ENCODE data around the gene SLAMF8. TPM values are rescaled to one million over a fixed set of nuclear protein-coding genes. Genes with fewer than 3 reads are reported as not detected.

The SLAMF8 gene
- total and polyA plus RNA-seq, 4 donors: 5.2 to 67.0 (median 28.4) TPM

- H3K4me1 ChIP-seq (ENCODE audit: control insufficient read depth in 5 of 5, insufficient read depth in 5 of 5, low read length in 5 of 5): no peaks in the 10 kb centered on the region
- no peaks in the 10 kb centered on the region for H3K9me3 ChIP-seq (ENCODE audit: control insufficient read depth in 4 of 4, insufficient read depth in 3 of 4, low read length in 3 of 4)
- peaks cover 0 to under 1% (median 0%) of the 10 kb centered on the region in 3 donors for H3K27me3 ChIP-seq (ENCODE audit: control insufficient read depth in 3 of 3, insufficient read depth in 3 of 3, low read length in 2 of 3)
- peak in 1 of 3 donors; percentile 16 for DNase-seq
- H3K4me3 ChIP-seq: no peak overlapping the region
- TF ChIP-seq CTCF (IDR thresholded peaks at IDR 0.05; ENCODE audit: control extremely low read depth, extremely low read depth): no peak
- WGBS, 2 donors: 74 to 78% methylated on average over 11 of the region's 11 CpGs
- no peak overlapping the region for H3K27ac ChIP-seq (ENCODE audit: low read depth in 1 of 2, low read length in 1 of 2)
- no peak overlapping the region for H3K9ac ChIP-seq (ENCODE audit: insufficient read depth in 1 of 2, low read length in 2 of 2)
- no peaks in the 10 kb centered on the region for H3K36me3 ChIP-seq (ENCODE audit: control insufficient read depth in 4 of 4, insufficient read depth in 4 of 4, low read length in 4 of 4)
- no peak for ATAC-seq (ENCODE audit: insufficient read depth, low FRiP score)
Observed at GRCh38 chr1:159817276-159818041, 9.2 kb upstream of the SLAMF8 start.

DNA sequence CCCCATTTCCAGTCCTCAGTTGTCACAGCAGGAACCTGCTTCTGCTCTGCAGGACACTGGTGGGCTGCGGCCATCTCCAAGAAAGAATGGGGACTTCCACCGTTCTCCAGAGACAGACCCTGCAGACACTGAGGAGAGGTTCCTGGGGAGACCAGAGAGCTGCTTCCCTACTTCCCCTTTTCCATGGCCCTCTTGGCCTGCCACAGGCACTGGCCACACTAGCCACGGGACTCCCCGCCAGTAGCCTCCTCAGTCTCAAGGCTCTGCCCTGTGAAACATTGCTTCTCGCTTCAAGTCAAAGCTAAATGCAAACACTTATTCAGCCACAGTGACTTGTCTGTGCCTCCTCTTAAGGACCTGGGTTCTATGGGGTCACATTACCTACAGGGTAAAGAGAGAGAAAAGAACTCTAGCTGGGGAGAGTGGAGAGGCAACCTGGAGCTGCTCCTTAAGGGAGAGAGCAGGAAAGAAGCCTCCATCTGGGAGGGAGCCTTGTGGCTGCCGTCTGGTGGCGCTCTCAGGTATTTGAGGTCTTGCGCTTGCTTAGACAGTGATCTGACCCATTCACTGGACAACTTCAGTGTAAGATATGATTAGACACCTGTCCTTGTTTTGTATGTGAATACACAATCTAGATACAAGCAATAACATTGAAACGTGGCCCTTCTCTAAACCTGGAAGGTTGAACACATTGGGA lies 5.4 kb upstream of the SLAMF8 start:
- Histone ChIP-seq H3K9me3 (ENCODE audit: control insufficient read depth in 4 of 4, insufficient read depth in 3 of 4, low read length in 3 of 4) (no peaks in the 10 kb centered on the region), H3K27me3 (ENCODE audit: control insufficient read depth in 3 of 3, insufficient read depth in 3 of 3, low read length in 2 of 3) (peaks cover 0 to 4% (median 0%) of the 10 kb centered on the region in 3 donors), H3K9ac (ENCODE audit: insufficient read depth in 1 of 2, low read length in 2 of 2) (no peak overlapping the region), H3K4me3 (no peak overlapping the region), H3K36me3 (ENCODE audit: control insufficient read depth in 4 of 4, insufficient read depth in 4 of 4, low read length in 4 of 4) (no peaks in the 10 kb centered on the region), H3K4me1 (ENCODE audit: control insufficient read depth in 5 of 5, insufficient read depth in 5 of 5, low read length in 5 of 5) (peaks cover 0 to 4% (median 0%) of the 10 kb centered on the region in 5 donors), H3K27ac (ENCODE audit: low read depth in 1 of 2, low read length in 1 of 2) (no peak overlapping the region)
- WGBS, 2 donors: 47 to 60% methylated on average over 9 of the region's 9 CpGs
- TF ChIP-seq CTCF (IDR thresholded peaks at IDR 0.05; ENCODE audit: control extremely low read depth, extremely low read depth): no peak
- DNase-seq: peak in 2 of 3 donors; percentile 20 to 53
- peak; percentile 76 for ATAC-seq (ENCODE audit: insufficient read depth, low FRiP score)

- H3K9me3 ChIP-seq (ENCODE audit: control insufficient read depth in 4 of 4, insufficient read depth in 3 of 4, low read length in 3 of 4): no peaks in the 10 kb centered on the region
- H3K4me3 ChIP-seq: no peak overlapping the region
- no peak overlapping the region for H3K9ac ChIP-seq (ENCODE audit: insufficient read depth in 1 of 2, low read length in 2 of 2)
- DNase-seq (peak in 1 of 3 donors; percentile 32), ATAC-seq (ENCODE audit: insufficient read depth, low FRiP score) (no peak)
- no peak for TF ChIP-seq CTCF (IDR thresholded peaks at IDR 0.05; ENCODE audit: control extremely low read depth, extremely low read depth)
- H3K27me3 ChIP-seq (ENCODE audit: control insufficient read depth in 3 of 3, insufficient read depth in 3 of 3, low read length in 2 of 3): peaks cover 0 to 4% (median 0%) of the 10 kb centered on the region in 3 donors
- no peaks in the 10 kb centered on the region for H3K36me3 ChIP-seq (ENCODE audit: control insufficient read depth in 4 of 4, insufficient read depth in 4 of 4, low read length in 4 of 4)
- WGBS, 2 donors: 49 to 63% methylated on average over 7 of the region's 7 CpGs
- H3K27ac ChIP-seq (ENCODE audit: low read depth in 1 of 2, low read length in 1 of 2): no peak overlapping the region
- peaks cover 0 to 4% (median 0%) of the 10 kb centered on the region in 5 donors for H3K4me1 ChIP-seq (ENCODE audit: control insufficient read depth in 5 of 5, insufficient read depth in 5 of 5, low read length in 5 of 5)
Observed at GRCh38 chr1:159823406-159823805, 3.3 kb upstream of the SLAMF8 start.
